Liver (tissue), 3 donors: ENCODE measurements around the gene PPP1R12A.

Experiments
- CTCF ChIP-seq: fragments of 150-350 bp; IDR thresholded peaks from 2 replicates; pipeline ENCODE4 v1.5.1; 2017; ENCODE audit warnings: improper control_type of control experiment, low read depth, low read length; ENCODE audit not compliant: missing input control
- EGR1 ChIP-seq, 2 donors: IDR thresholded peaks; 2 replicates each; pipeline ENCODE4 v1.6.1; 2016 to 2018; ENCODE audit warnings: antibody characterized with exemption in 2 of 2, low read depth in 2 of 2
- HNF4G ChIP-seq: IDR thresholded peaks from 2 replicates; pipeline ENCODE4 v1.6.1; 2016; ENCODE audit warnings: antibody characterized with exemption
- JUND ChIP-seq, 2 donors: IDR thresholded peaks; 2 replicates each; pipeline ENCODE4 v1.6.1; 2016; ENCODE audit warnings: antibody characterized with exemption in 2 of 2
- NR2F2 ChIP-seq: IDR thresholded peaks from 2 replicates; pipeline ENCODE4 v1.6.1; 2016; ENCODE audit warnings: antibody characterized with exemption
- RAD21 ChIP-seq, 2 donors: IDR thresholded peaks; 2 replicates each; pipeline ENCODE4 v1.6.1; 2016; ENCODE audit warnings: antibody characterized with exemption in 2 of 2, mild to moderate bottlenecking in 2 of 2
- REST ChIP-seq: IDR thresholded peaks from 2 replicates; pipeline ENCODE4 v1.6.1; 2016; ENCODE audit warnings: antibody characterized with exemption, mild to moderate bottlenecking
- SP1 ChIP-seq: IDR thresholded peaks from 2 replicates; pipeline ENCODE4 v1.6.1; 2018; ENCODE audit warnings: antibody characterized with exemption, mild to moderate bottlenecking
- TAF1 ChIP-seq: conservative IDR thresholded peaks from 2 replicates; pipeline ENCODE4 v1.6.1; 2016; ENCODE audit warnings: antibody characterized with exemption, mild to moderate bottlenecking
- YY1 ChIP-seq: IDR thresholded peaks from 2 replicates; pipeline ENCODE4 v1.6.1; 2016; ENCODE audit warnings: antibody characterized with exemption, mild to moderate bottlenecking
- TF ChIP-seq, protein P1 (sequence below): IDR thresholded peaks from 2 replicates; pipeline ENCODE4 v1.6.1; 2016; ENCODE audit warnings: antibody characterized with exemption
- TF ChIP-seq, protein P2 (sequence below): IDR thresholded peaks from 2 replicates; pipeline ENCODE4 v1.6.1; 2016; ENCODE audit warnings: antibody characterized with exemption
- donor health status: healthy.
- donor health status: healthy.

DNA sequence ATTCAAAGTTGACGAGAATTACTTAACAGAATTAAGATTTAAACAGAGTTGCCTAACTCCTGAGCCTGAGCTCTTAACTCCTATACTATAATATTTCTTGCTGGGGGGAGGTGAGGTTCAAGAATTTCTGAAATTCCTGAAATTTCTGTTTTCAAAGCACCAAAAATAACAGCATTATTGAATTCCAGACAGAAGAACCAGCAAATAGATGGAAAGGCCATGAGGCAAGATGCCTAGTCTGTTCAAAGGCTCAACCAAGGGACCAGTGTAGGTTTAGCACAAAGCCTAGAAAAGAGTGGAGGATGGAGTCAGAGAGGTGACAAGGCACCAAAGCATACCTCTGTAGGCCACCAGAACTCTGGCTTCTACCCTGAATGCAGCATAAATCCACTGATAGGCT, 76.4 kb downstream of the PPP1R12A start:
- TF ChIP-seq CTCF (no peak), HNF4G (no peak), RAD21 (IDR thresholded peaks at IDR 0.05) (no peak), SP1 (no peak), TAF1 (no peak), REST (no peak), NR2F2 (no peak), JUND (IDR thresholded peaks at IDR 0.05) (no peak), YY1 (no peak), EGR1 (IDR thresholded peaks at IDR 0.05; ENCODE audit: low read depth in 2 of 2) (no peak)
- TF ChIP-seq, protein P1, sequence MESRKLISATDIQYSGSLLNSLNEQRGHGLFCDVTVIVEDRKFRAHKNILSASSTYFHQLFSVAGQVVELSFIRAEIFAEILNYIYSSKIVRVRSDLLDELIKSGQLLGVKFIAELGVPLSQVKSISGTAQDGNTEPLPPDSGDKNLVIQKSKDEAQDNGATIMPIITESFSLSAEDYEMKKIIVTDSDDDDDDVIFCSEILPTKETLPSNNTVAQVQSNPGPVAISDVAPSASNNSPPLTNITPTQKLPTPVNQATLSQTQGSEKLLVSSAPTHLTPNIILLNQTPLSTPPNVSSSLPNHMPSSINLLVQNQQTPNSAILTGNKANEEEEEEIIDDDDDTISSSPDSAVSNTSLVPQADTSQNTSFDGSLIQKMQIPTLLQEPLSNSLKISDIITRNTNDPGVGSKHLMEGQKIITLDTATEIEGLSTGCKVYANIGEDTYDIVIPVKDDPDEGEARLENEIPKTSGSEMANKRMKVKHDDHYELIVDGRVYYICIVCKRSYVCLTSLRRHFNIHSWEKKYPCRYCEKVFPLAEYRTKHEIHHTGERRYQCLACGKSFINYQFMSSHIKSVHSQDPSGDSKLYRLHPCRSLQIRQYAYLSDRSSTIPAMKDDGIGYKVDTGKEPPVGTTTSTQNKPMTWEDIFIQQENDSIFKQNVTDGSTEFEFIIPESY: no peak
- TF ChIP-seq, protein P2, sequence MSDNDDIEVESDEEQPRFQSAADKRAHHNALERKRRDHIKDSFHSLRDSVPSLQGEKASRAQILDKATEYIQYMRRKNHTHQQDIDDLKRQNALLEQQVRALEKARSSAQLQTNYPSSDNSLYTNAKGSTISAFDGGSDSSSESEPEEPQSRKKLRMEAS: no peak
